ENCODE data around the gene PRKCA. TPM values are rescaled to one million over a fixed set of nuclear protein-coding genes. Genes with fewer than 3 reads are reported as not detected.

PRKCA gene
- total and polyA plus RNA-seq, 2 experiments from 2014 or later: 6.4 to 35.4 TPM

GRCh38 chr17:66308856-66309255, 6.4 kb downstream of the PRKCA start:
- no peak overlapping the region for H3K4me2 ChIP-seq

More at GRCh38 chr17:66308856-66309255, 6.4 kb downstream of the PRKCA start:
- Histone ChIP-seq H3K27me3 (ENCODE audit: insufficient read depth) (peaks cover 5% of the 10 kb centered on the region), H2AFZ (no peak overlapping the region), H3K79me2 (replicated peaks; ENCODE audit: insufficient read depth) (no peaks in the 10 kb centered on the region), H3K9me2 (ENCODE audit: insufficient read depth) (no peaks in the 10 kb centered on the region), H4K20me1 (replicated peaks; ENCODE audit: insufficient read depth) (no peaks in the 10 kb centered on the region), H3K36me3 (ENCODE audit: insufficient read depth) (no peaks in the 10 kb centered on the region), H3K4me3 (no peak overlapping the region), H3K27ac (ENCODE audit: low read depth) (no peak overlapping the region), H3F3A (replicated peaks; ENCODE audit: low read depth) (peaks cover 6% of the 10 kb centered on the region; the same call in 1 of the 2 replicates), H3K4me1 (ENCODE audit: insufficient read depth) (peaks cover 15% of the 10 kb centered on the region)
- ATAC-seq (no peak), DNase-seq (ENCODE audit: low spot score) (no peak)
- TF ChIP-seq REST (IDR thresholded peaks at IDR 0.05; ENCODE audit: unreplicated experiment) (no peak), CTCF (conservative IDR thresholded peaks at IDR 0.05; ENCODE audit: low read depth in 2 of 2) (no peak), CREB1 (CRISPR knock-in tag; IDR thresholded peaks at IDR 0.05; ENCODE audit: low read depth) (no peak), POLR2AphosphoS5 (IDR thresholded peaks at IDR 0.05; ENCODE audit: low read depth) (no peak), ZNF331 (CRISPR knock-in tag; IDR thresholded peaks at IDR 0.05; ENCODE audit: low read depth) (no peak), ZNF462 (CRISPR knock-in tag; IDR thresholded peaks at IDR 0.05) (no peak), ZNF114 (CRISPR knock-in tag; IDR thresholded peaks at IDR 0.05) (no peak), JUNB (IDR thresholded peaks at IDR 0.05; ENCODE audit: unreplicated experiment) (no peak), STAT1 (IDR thresholded peaks at IDR 0.05; ENCODE audit: unreplicated experiment) (no peak), NANOG (IDR thresholded peaks at IDR 0.05; ENCODE audit: borderline replicate concordance) (no peak), EZH2phosphoT487 (IDR thresholded peaks at IDR 0.05; ENCODE audit: unreplicated experiment) (no peak), ETS1 (IDR thresholded peaks at IDR 0.05) (no peak), EZH2 (IDR thresholded peaks at IDR 0.05; ENCODE audit: low read depth, unreplicated experiment) (no peak)
- H3K4me3 Mint-ChIP-seq: no peak overlapping the region
- no peak overlapping the region for H3K27ac Mint-ChIP-seq
- H3K36me3 Mint-ChIP-seq (ENCODE audit: low read depth): peaks cover 8% of the 10 kb centered on the region; the same call in 2 of the 3 replicates
- H3K9me3 Mint-ChIP-seq: no peaks in the 10 kb centered on the region
- no peaks in the 10 kb centered on the region for H3K27me3 Mint-ChIP-seq (ENCODE audit: insufficient read depth, low read depth, poor library complexity)
- H3K4me1 Mint-ChIP-seq: peaks cover 44% of the 10 kb centered on the region
